C4-2B (cell line): ENCODE measurements around the gene THADA.

Experiments used
- ZFX ChIP-seq: fragments of 450-650 bp; IDR thresholded peaks from 2 replicates; pipeline ENCODE4 v1.6.1; 2017
- TF ChIP-seq, protein P1 (sequence below): fragments of 450-650 bp; conservative IDR thresholded peaks from 2 replicates; pipeline ENCODE4 v1.5.1; 2017; ENCODE audit warnings: mild to moderate bottlenecking

DNA sequence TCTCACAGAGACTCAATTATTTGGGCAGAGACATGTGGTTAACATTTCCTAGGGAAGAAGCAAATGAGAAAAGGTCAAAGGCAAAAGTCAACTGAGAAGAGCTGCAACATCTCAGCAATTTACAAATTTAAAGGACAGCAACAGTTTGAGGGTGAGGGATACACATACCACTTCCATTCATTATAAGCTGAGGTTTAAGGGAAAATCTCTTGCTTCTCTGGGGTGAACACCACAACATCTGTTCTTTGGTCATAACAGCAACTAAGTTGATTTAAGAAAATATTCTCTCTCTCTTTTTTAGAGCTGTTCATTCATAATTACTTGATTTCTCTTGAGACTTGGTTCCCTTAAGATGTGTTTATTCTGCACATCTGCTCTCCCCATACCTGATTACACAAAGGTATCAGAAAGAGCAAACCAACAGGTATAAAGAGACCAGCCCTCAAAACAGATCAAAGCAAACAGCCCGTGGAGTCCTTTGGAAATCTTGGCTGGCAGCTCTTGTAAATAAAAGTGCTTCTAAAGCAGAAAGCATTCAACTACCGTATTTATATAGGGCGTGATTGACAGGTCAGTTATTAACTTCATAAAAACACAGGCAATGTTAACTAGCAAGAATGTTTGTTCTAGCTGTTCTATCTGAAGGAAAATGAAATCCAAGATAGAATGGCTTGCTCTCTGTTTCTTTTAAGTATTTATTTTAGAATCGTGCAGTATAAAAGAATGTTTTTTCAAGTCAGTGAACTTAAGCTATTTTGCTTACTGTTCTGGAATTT lies 132.8 kb downstream of the THADA start:
- TF ChIP-seq, protein P1, sequence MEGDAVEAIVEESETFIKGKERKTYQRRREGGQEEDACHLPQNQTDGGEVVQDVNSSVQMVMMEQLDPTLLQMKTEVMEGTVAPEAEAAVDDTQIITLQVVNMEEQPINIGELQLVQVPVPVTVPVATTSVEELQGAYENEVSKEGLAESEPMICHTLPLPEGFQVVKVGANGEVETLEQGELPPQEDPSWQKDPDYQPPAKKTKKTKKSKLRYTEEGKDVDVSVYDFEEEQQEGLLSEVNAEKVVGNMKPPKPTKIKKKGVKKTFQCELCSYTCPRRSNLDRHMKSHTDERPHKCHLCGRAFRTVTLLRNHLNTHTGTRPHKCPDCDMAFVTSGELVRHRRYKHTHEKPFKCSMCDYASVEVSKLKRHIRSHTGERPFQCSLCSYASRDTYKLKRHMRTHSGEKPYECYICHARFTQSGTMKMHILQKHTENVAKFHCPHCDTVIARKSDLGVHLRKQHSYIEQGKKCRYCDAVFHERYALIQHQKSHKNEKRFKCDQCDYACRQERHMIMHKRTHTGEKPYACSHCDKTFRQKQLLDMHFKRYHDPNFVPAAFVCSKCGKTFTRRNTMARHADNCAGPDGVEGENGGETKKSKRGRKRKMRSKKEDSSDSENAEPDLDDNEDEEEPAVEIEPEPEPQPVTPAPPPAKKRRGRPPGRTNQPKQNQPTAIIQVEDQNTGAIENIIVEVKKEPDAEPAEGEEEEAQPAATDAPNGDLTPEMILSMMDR, result no peak
- TF ChIP-seq ZFX, result no peak
